Measurements from ENCODE around the gene DCANP1.
A peak's percentile ranks its signal among the peaks of the same experiment; 100 is the strongest.

The DCANP1 gene

GRCh38 chr5:135440916-135441315 is 6.2 kb downstream of the DCANP1 start:
- no peak for DNase-seq

- no peak for DNase-seq
Observed at GRCh38 chr5:135439231-135440205, 7.6 kb downstream of the DCANP1 start.

- DNase-seq = no peak
Observed at GRCh38 chr5:135438636-135439221, 8.4 kb downstream of the DCANP1 start.

- no peak for DNase-seq
Observed at GRCh38 chr5:135437796-135438560, 9.2 kb downstream of the DCANP1 start.

- no peak for DNase-seq
Observed at GRCh38 chr5:135437422-135437795, 9.7 kb downstream of the DCANP1 start.

- DNase-seq = no peak
Observed at GRCh38 chr5:135436951-135437418, 10.2 kb downstream of the DCANP1 start.

GRCh38 chr5:135435467-135436330 is 11.4 kb downstream of the DCANP1 start:
- no peak for DNase-seq

GRCh38 chr5:135434591-135435466 is 12.3 kb downstream of the DCANP1 start:
- no peak for DNase-seq

- no peak for DNase-seq
Observed at GRCh38 chr5:135433681-135434426, 13.3 kb downstream of the DCANP1 start.

GRCh38 chr5:135432113-135432512 is 15.0 kb downstream of the DCANP1 start:
- DNase-seq = no peak

- no peak for DNase-seq
Observed at GRCh38 chr5:135430135-135430437, 17.1 kb downstream of the DCANP1 start.

GRCh38 chr5:135429301-135430134 is 17.6 kb downstream of the DCANP1 start:
- peak; percentile 21 for DNase-seq

GRCh38 chr5:135428586-135428985 is 18.6 kb downstream of the DCANP1 start:
- no peak for DNase-seq

GRCh38 chr5:135426102-135427082 is 20.8 kb downstream of the DCANP1 start:
- peak; percentile 81 for DNase-seq

- no peak for DNase-seq
Observed at GRCh38 chr5:135425641-135426040, 21.5 kb downstream of the DCANP1 start.

- DNase-seq = no peak
Observed at GRCh38 chr5:135423846-135424168, 23.3 kb downstream of the DCANP1 start.

- DNase-seq = no peak
Observed at GRCh38 chr5:135423146-135423845, 23.9 kb downstream of the DCANP1 start.

- no peak for DNase-seq
Observed at GRCh38 chr5:135422419-135422818, 24.7 kb downstream of the DCANP1 start.
